HepG2 (cell line): ENCODE data around the gene NECTIN2. TPM values are rescaled to one million over a fixed set of nuclear protein-coding genes. Genes with fewer than 3 reads are reported as not detected.

Source experiments
- CREM ChIP-seq, 2 experiments: sonication (generic) in 1 of 2; formaldehyde crosslinking in 1 of 2; IDR thresholded peaks; 2 replicates each; pipeline versions ENCODE4 v1.4.0 to v1.6.1; 2016 to 2020; ENCODE audit warnings: antibody characterized with exemption in 1 of 2, mild to moderate bottlenecking in 1 of 2, missing genetic modification reagents in 1 of 2
- FOXP4 ChIP-seq: sonication (generic); formaldehyde crosslinking; IDR thresholded peaks from 2 replicates; pipeline ENCODE4 v1.4.0; 2020; ENCODE audit warnings: missing genetic modification reagents
- KMT2B ChIP-seq: IDR thresholded peaks from 2 replicates; pipeline ENCODE4 v1.6.1; 2016; ENCODE audit warnings: missing genetic modification reagents, missing compliant biosample characterization
- MYNN ChIP-seq: sonication (generic); formaldehyde crosslinking; IDR thresholded peaks from 2 replicates; pipeline ENCODE4 v1.4.0; 2020; ENCODE audit warnings: mild to moderate bottlenecking, low read depth, missing genetic modification reagents
- PITX1 ChIP-seq: sonication (generic); formaldehyde crosslinking; IDR thresholded peaks from 2 replicates; pipeline ENCODE4 v1.5.1; 2020; ENCODE audit warnings: mild to moderate bottlenecking, missing genetic modification reagents
- SRSF9 ChIP-seq: fragments of 200-400 bp; formaldehyde crosslinking; IDR thresholded peaks from 2 replicates; pipeline ENCODE4 v1.6.1; 2018; ENCODE audit warnings: borderline replicate concordance, mild to moderate bottlenecking, low read depth, low read length; ENCODE audit not compliant: insufficient read depth, poor library complexity, severe bottlenecking
- U2AF1 ChIP-seq: fragments of 200-400 bp; formaldehyde crosslinking; optimal IDR thresholded peaks from 2 replicates; pipeline ENCODE3; 2017; ENCODE audit warnings: mild to moderate bottlenecking, low read depth, low read length
- ZNF292 ChIP-seq: sonication (generic); formaldehyde crosslinking; IDR thresholded peaks from 2 replicates; pipeline ENCODE4 v1.8.1; 2022; ENCODE audit warnings: mild to moderate bottlenecking, low read depth, missing genetic modification reagents, borderline replicate concordance
- polyA plus RNA-seq, 8 experiments: library from polyadenylated mRNA; depleted of rRNA in 3 of 8; stranded (reverse) in 7 of 8; unstranded in 1 of 8; fragments of >200 nt; fragmentation: Illumina TruSeq in 4 of 8; extraction: Trizol in 4 of 8; gene quantifications; 2 replicates each; pipeline versions ENCODE4 v1.2.1 to v1.2.3, GENCODE V29; 2011 to 2016; ENCODE audit warnings: low read depth in 4 of 8, missing spikeins in 1 of 8, mixed read lengths in 1 of 8; ENCODE audit not compliant: insufficient read depth in 1 of 8
- total RNA-seq, 5 experiments: library from RNA; depleted of rRNA; stranded (reverse); fragments of >200 nt; fragmentation: Illumina TruSeq; extraction: Trizol; gene quantifications; 2 replicates each; pipeline ENCODE4 v1.2.3, GENCODE V29; 2016; ENCODE audit warnings: low read depth in 1 of 5
- TF ChIP-seq, protein P1 (sequence below): IDR thresholded peaks from 2 replicates; pipeline ENCODE4 v1.6.1; 2018; ENCODE audit warnings: missing genetic modification reagents, mild to moderate bottlenecking, missing compliant biosample characterization
- TF ChIP-seq, protein P2 (sequence below): sonication (generic); formaldehyde crosslinking; IDR thresholded peaks from 2 replicates; pipeline ENCODE4 v1.4.0; 2020; ENCODE audit warnings: missing genetic modification reagents
- TF ChIP-seq, protein P3 (sequence below): sonication (generic); formaldehyde crosslinking; IDR thresholded peaks from 2 replicates; pipeline ENCODE4 v1.4.0; 2020; ENCODE audit warnings: mild to moderate bottlenecking, missing genetic modification reagents

The NECTIN2 gene
- total and polyA plus RNA-seq, 2 of the 13 experiments (the other 11 are each of a cell fraction or from before 2014, with no cell fraction given): 75.4 to 114 TPM

- TF ChIP-seq SRSF9 (no peak), U2AF1 (no peak), FOXP4 (CRISPR knock-in tag) (peak; percentile 55), KMT2B (no peak), CREM (IDR thresholded peaks at IDR 0.05) (no peak), CREM (CRISPR knock-in tag; IDR thresholded peaks at IDR 0.05) (no peak), PITX1 (CRISPR knock-in tag) (no peak), ZNF292 (peak; percentile 60; the same call in 1 of the 2 replicates), MYNN (no peak)
- TF ChIP-seq, protein P1, sequence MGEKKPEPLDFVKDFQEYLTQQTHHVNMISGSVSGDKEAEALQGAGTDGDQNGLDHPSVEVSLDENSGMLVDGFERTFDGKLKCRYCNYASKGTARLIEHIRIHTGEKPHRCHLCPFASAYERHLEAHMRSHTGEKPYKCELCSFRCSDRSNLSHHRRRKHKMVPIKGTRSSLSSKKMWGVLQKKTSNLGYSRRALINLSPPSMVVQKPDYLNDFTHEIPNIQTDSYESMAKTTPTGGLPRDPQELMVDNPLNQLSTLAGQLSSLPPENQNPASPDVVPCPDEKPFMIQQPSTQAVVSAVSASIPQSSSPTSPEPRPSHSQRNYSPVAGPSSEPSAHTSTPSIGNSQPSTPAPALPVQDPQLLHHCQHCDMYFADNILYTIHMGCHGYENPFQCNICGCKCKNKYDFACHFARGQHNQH: 0 out of 2 replicates have a peak, but pooled peaks have one; percentile 21
- TF ChIP-seq, protein P2, sequence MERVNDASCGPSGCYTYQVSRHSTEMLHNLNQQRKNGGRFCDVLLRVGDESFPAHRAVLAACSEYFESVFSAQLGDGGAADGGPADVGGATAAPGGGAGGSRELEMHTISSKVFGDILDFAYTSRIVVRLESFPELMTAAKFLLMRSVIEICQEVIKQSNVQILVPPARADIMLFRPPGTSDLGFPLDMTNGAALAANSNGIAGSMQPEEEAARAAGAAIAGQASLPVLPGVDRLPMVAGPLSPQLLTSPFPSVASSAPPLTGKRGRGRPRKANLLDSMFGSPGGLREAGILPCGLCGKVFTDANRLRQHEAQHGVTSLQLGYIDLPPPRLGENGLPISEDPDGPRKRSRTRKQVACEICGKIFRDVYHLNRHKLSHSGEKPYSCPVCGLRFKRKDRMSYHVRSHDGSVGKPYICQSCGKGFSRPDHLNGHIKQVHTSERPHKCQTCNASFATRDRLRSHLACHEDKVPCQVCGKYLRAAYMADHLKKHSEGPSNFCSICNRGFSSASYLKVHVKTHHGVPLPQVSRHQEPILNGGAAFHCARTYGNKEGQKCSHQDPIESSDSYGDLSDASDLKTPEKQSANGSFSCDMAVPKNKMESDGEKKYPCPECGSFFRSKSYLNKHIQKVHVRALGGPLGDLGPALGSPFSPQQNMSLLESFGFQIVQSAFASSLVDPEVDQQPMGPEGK (CRISPR knock-in tag): peak; percentile 91
- TF ChIP-seq, protein P3, sequence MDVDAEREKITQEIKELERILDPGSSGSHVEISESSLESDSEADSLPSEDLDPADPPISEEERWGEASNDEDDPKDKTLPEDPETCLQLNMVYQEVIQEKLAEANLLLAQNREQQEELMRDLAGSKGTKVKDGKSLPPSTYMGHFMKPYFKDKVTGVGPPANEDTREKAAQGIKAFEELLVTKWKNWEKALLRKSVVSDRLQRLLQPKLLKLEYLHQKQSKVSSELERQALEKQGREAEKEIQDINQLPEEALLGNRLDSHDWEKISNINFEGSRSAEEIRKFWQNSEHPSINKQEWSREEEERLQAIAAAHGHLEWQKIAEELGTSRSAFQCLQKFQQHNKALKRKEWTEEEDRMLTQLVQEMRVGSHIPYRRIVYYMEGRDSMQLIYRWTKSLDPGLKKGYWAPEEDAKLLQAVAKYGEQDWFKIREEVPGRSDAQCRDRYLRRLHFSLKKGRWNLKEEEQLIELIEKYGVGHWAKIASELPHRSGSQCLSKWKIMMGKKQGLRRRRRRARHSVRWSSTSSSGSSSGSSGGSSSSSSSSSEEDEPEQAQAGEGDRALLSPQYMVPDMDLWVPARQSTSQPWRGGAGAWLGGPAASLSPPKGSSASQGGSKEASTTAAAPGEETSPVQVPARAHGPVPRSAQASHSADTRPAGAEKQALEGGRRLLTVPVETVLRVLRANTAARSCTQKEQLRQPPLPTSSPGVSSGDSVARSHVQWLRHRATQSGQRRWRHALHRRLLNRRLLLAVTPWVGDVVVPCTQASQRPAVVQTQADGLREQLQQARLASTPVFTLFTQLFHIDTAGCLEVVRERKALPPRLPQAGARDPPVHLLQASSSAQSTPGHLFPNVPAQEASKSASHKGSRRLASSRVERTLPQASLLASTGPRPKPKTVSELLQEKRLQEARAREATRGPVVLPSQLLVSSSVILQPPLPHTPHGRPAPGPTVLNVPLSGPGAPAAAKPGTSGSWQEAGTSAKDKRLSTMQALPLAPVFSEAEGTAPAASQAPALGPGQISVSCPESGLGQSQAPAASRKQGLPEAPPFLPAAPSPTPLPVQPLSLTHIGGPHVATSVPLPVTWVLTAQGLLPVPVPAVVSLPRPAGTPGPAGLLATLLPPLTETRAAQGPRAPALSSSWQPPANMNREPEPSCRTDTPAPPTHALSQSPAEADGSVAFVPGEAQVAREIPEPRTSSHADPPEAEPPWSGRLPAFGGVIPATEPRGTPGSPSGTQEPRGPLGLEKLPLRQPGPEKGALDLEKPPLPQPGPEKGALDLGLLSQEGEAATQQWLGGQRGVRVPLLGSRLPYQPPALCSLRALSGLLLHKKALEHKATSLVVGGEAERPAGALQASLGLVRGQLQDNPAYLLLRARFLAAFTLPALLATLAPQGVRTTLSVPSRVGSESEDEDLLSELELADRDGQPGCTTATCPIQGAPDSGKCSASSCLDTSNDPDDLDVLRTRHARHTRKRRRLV (CRISPR knock-in tag): no peak
Observed at GRCh38 chr19:44856421-44857083, 10.5 kb downstream of the NECTIN2 start (continued).
